HG03565 (cell line): Measurements from ENCODE around the gene OR10P1.

Experiments
- ATAC-seq: cut with Tn5 transposase; IDR thresholded peaks from one replicate; pipeline ENCODE4 v1.9.1; 2021; ENCODE audit warnings: mild to moderate bottlenecking, moderate library complexity; ENCODE audit not compliant: unreplicated experiment

Gene OR10P1

GRCh38 chr12:55682087-55682796, 45.5 kb downstream of the OR10P1 start:
- no peak for ATAC-seq

GRCh38 chr12:55683676-55684075, 47.0 kb downstream of the OR10P1 start:
- ATAC-seq, result no peak

GRCh38 chr12:55684761-55685370, 48.2 kb downstream of the OR10P1 start:
- no peak for ATAC-seq

GRCh38 chr12:55685671-55686070, 49.0 kb downstream of the OR10P1 start:
- ATAC-seq, result no peak

- no peak for ATAC-seq
Observed at GRCh38 chr12:55686366-55687010, 49.8 kb downstream of the OR10P1 start.
